SK-N-SH (cell line): Measurements from ENCODE around the gene NUDT22.

ENCODE experiments used
- EP300 ChIP-seq, 2 experiments: IDR thresholded peaks; 2 replicates each; pipeline versions ENCODE4 v1.4.0 to v1.6.1; 2012; ENCODE audit warnings: borderline replicate concordance in 1 of 2, low read depth in 1 of 2, low read length in 1 of 2
- POLR2AphosphoS5 ChIP-seq: IDR thresholded peaks from 2 replicates; pipeline ENCODE4 v1.6.1; 2012; ENCODE audit warnings: low read depth, low read length
- RAD21 ChIP-seq: IDR thresholded peaks from 2 replicates; pipeline ENCODE4 v1.6.1; 2012; ENCODE audit warnings: mild to moderate bottlenecking, low read length
- SIN3A ChIP-seq: IDR thresholded peaks from 2 replicates; pipeline ENCODE4 v1.6.1; 2012; ENCODE audit warnings: low read depth, mild to moderate bottlenecking, low read length, moderate library complexity, borderline replicate concordance
- TAF1 ChIP-seq: IDR thresholded peaks from 2 replicates; pipeline ENCODE4 v1.6.1; 2012; ENCODE audit warnings: low read depth, mild to moderate bottlenecking, low read length, moderate library complexity, borderline replicate concordance
- TF ChIP-seq, protein P1 (sequence below): IDR thresholded peaks from 2 replicates; pipeline ENCODE4 v1.6.1; 2012; ENCODE audit warnings: mild to moderate bottlenecking, low read depth, low read length, moderate library complexity
- TF ChIP-seq, protein P2 (sequence below): fragments of 200-600 bp; sonication (generic); IDR thresholded peaks from 2 replicates; pipeline ENCODE4 v1.6.1; 2017; ENCODE audit warnings: antibody characterized with exemption, mild to moderate bottlenecking, moderate library complexity
- TF ChIP-seq, protein P3 (sequence below): IDR thresholded peaks from 2 replicates; pipeline ENCODE4 v1.4.0; 2012; ENCODE audit warnings: low read depth, borderline replicate concordance
- TF ChIP-seq, protein P4 (sequence below): IDR thresholded peaks from 2 replicates; pipeline ENCODE4 v1.4.0; 2012; ENCODE audit warnings: low read depth, borderline replicate concordance

DNA sequence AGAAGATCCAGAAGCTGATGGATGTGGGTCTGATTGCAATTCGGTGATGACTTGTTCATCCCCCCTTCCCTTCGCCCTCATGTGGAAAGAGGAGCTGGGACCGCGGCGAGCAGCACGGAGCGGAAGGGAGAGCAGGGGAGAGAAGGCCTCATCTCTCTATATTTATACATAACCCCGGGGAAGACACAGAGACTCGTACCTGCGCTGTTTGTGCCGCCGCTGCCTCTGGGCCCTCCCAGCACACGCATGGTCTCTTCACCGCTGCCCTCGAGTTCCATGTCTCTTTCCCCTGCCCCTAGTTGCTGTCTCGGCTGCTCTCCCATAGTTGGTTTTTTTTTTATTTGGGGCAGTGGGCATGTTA, 22.0 kb upstream of the NUDT22 start:
- TF ChIP-seq EP300 (IDR thresholded peaks at IDR 0.05; ENCODE audit: borderline replicate concordance in 1 of 2, low read depth in 1 of 2, low read length in 1 of 2) (no peak), POLR2AphosphoS5 (no peak), RAD21 (no peak), TAF1 (no peak), SIN3A (no peak)
- TF ChIP-seq, protein P1, sequence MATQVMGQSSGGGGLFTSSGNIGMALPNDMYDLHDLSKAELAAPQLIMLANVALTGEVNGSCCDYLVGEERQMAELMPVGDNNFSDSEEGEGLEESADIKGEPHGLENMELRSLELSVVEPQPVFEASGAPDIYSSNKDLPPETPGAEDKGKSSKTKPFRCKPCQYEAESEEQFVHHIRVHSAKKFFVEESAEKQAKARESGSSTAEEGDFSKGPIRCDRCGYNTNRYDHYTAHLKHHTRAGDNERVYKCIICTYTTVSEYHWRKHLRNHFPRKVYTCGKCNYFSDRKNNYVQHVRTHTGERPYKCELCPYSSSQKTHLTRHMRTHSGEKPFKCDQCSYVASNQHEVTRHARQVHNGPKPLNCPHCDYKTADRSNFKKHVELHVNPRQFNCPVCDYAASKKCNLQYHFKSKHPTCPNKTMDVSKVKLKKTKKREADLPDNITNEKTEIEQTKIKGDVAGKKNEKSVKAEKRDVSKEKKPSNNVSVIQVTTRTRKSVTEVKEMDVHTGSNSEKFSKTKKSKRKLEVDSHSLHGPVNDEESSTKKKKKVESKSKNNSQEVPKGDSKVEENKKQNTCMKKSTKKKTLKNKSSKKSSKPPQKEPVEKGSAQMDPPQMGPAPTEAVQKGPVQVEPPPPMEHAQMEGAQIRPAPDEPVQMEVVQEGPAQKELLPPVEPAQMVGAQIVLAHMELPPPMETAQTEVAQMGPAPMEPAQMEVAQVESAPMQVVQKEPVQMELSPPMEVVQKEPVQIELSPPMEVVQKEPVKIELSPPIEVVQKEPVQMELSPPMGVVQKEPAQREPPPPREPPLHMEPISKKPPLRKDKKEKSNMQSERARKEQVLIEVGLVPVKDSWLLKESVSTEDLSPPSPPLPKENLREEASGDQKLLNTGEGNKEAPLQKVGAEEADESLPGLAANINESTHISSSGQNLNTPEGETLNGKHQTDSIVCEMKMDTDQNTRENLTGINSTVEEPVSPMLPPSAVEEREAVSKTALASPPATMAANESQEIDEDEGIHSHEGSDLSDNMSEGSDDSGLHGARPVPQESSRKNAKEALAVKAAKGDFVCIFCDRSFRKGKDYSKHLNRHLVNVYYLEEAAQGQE = no peak
- TF ChIP-seq, protein P2, sequence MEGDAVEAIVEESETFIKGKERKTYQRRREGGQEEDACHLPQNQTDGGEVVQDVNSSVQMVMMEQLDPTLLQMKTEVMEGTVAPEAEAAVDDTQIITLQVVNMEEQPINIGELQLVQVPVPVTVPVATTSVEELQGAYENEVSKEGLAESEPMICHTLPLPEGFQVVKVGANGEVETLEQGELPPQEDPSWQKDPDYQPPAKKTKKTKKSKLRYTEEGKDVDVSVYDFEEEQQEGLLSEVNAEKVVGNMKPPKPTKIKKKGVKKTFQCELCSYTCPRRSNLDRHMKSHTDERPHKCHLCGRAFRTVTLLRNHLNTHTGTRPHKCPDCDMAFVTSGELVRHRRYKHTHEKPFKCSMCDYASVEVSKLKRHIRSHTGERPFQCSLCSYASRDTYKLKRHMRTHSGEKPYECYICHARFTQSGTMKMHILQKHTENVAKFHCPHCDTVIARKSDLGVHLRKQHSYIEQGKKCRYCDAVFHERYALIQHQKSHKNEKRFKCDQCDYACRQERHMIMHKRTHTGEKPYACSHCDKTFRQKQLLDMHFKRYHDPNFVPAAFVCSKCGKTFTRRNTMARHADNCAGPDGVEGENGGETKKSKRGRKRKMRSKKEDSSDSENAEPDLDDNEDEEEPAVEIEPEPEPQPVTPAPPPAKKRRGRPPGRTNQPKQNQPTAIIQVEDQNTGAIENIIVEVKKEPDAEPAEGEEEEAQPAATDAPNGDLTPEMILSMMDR = no peak
- TF ChIP-seq, protein P3, sequence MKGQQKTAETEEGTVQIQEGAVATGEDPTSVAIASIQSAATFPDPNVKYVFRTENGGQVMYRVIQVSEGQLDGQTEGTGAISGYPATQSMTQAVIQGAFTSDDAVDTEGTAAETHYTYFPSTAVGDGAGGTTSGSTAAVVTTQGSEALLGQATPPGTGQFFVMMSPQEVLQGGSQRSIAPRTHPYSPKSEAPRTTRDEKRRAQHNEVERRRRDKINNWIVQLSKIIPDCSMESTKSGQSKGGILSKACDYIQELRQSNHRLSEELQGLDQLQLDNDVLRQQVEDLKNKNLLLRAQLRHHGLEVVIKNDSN = no peak
- TF ChIP-seq, protein P4, sequence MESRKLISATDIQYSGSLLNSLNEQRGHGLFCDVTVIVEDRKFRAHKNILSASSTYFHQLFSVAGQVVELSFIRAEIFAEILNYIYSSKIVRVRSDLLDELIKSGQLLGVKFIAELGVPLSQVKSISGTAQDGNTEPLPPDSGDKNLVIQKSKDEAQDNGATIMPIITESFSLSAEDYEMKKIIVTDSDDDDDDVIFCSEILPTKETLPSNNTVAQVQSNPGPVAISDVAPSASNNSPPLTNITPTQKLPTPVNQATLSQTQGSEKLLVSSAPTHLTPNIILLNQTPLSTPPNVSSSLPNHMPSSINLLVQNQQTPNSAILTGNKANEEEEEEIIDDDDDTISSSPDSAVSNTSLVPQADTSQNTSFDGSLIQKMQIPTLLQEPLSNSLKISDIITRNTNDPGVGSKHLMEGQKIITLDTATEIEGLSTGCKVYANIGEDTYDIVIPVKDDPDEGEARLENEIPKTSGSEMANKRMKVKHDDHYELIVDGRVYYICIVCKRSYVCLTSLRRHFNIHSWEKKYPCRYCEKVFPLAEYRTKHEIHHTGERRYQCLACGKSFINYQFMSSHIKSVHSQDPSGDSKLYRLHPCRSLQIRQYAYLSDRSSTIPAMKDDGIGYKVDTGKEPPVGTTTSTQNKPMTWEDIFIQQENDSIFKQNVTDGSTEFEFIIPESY = no peak
